Stimulated activated CD8-positive, alpha-beta memory T cell treated with anti-CD3 and anti-CD28 coated beads, Interleukin-2, amount 100 ng/mL, for 48 hours (primary cell): ENCODE measurements around the gene ACTR3C.

Experiments used
- DNase-seq, 2 donors: peaks; one replicate each; pipeline ENCODE4 v3.0.0-alpha.2; 2020; ENCODE audit warnings: low read depth in 2 of 2

The ACTR3C gene

GRCh38 chr7:150322833-150323681 is at the start of gene ACTR3C, which contains the start of gene LRRC61:
Gene ACTR3C, minus strand, starts transcription at chr7:150323545. Its CDS starts 28,249 bp downstream, at chr7:150295296.
Gene LRRC61, plus strand, starts transcription at chr7:150323355. Its CDS starts 13,507 bp downstream, at chr7:150336862.
- DNase-seq: peak; percentile 58 to 67

GRCh38 chr7:150372271-150373048 is 49.1 kb upstream of the ACTR3C start:
- DNase-seq: no peak

- no peak for DNase-seq
Observed at GRCh38 chr7:150371996-150372270, 48.6 kb upstream of the ACTR3C start.

- DNase-seq: no peak
Observed at GRCh38 chr7:150371131-150371995, 48.0 kb upstream of the ACTR3C start.

- DNase-seq: no peak
Observed at GRCh38 chr7:150370612-150371071, 47.3 kb upstream of the ACTR3C start.

GRCh38 chr7:150369748-150370501 is 46.6 kb upstream of the ACTR3C start:
- DNase-seq: no peak

GRCh38 chr7:150368884-150369747 is 45.8 kb upstream of the ACTR3C start:
- no peak for DNase-seq

- peak; percentile 66 to 78 for DNase-seq
Observed at GRCh38 chr7:150368096-150368883, 44.9 kb upstream of the ACTR3C start, which contains the start of gene REPIN1. Gene REPIN1, plus strand, starts transcription at chr7:150368822. Its CDS starts 890 bp downstream, at chr7:150369712.

- no peak for DNase-seq
Observed at GRCh38 chr7:150367677-150368095, 44.3 kb upstream of the ACTR3C start.

GRCh38 chr7:150365673-150366398 is 42.5 kb upstream of the ACTR3C start:
- DNase-seq: no peak

GRCh38 chr7:150365194-150365593 is 41.8 kb upstream of the ACTR3C start:
- no peak for DNase-seq

GRCh38 chr7:150363872-150364271 is 40.5 kb upstream of the ACTR3C start:
- no peak for DNase-seq

GRCh38 chr7:150363370-150363769 is 40.0 kb upstream of the ACTR3C start:
- no peak for DNase-seq

- DNase-seq: no peak
Observed at GRCh38 chr7:150361807-150362621, 38.7 kb upstream of the ACTR3C start.

GRCh38 chr7:150361402-150361801 is 38.1 kb upstream of the ACTR3C start:
- DNase-seq: no peak

- no peak for DNase-seq
Observed at GRCh38 chr7:150360363-150361058, 37.2 kb upstream of the ACTR3C start.
